ENCODE measurements around the gene PFN1. TPM values are rescaled to one million over a fixed set of nuclear protein-coding genes. Genes with fewer than 3 reads are reported as not detected.

Gene PFN1
- total and polyA plus RNA-seq, 10 of the 15 experiments (the other 5 are each of a cell fraction or from before 2014, with no cell fraction given) = 154 to 3,892 (median 1,918) TPM

DNA sequence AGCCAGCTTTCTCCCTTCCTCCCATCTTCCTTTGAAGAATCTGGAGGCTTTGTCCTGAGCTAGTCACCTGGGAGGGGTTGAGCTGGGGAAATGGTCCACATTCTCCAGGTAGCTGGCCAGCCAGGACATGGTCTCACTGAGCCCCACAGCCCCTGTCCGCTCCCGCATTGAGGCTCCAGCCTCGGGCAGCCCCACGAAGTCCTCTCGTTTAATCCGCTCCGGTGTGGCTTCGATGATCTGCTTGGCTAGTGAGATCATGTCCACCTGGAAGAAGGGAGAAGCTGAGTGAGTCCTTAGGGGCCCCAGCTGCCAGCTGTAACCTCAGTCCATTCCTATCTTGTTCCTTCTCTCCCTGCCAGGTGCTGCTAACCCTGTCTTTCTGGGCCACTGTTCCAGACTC is 21.9 kb upstream of the PFN1 start:
- Histone ChIP-seq H3K9ac (ENCODE audit: control insufficient read depth, insufficient read depth, low read length) (no peak overlapping the region), H3K4me1 (ENCODE audit: control insufficient read depth, insufficient read depth, low read length) (peaks cover 14% of the 10 kb centered on the region), H3K79me2 (ENCODE audit: control insufficient read depth, insufficient read depth, low read length) (peaks cover 27% of the 10 kb centered on the region), H2AFZ (ENCODE audit: control insufficient read depth, low read depth, low read length) (no peak overlapping the region), H3K4me3 (no peak overlapping the region), H3K27me3 (replicated peaks in 1 of 2; ENCODE audit: control insufficient read depth in 2 of 2, insufficient read depth in 2 of 2, low read length in 1 of 2) (no peaks in the 10 kb centered on the region), H4K20me1 (ENCODE audit: control insufficient read depth, insufficient read depth) (no peaks in the 10 kb centered on the region), H3K9me3 (replicated peaks; ENCODE audit: control insufficient read depth, insufficient read depth, low read length) (no peaks in the 10 kb centered on the region), H3K27ac (ENCODE audit: control insufficient read depth, insufficient read depth) (no peak overlapping the region), H3K4me2 (ENCODE audit: control insufficient read depth, insufficient read depth) (no peak overlapping the region), H3K36me3 (ENCODE audit: control insufficient read depth in 2 of 2, insufficient read depth in 2 of 2, low read length in 1 of 2) (peaks cover 15 to 18% of the 10 kb centered on the region in 2 experiments; a peak in 3 of 4 replicates)
- ChIA-PET CTCF (interaction anchor here (0.5 to 1.9 kb wide), 7 partner anchors 10 to 112 kb away, joined by 3 to 10 read pairs (median 4); partner anchors contain the start of genes CAMTA2, RNF167 and SLC25A11), SMC1A (ENCODE audit: uncharacterized antibody, unreplicated experiment) (interaction anchor here (1.5 to 2.7 kb wide), 3 partner anchors 30 to 61 kb away, joined by 3 to 9 read pairs (median 5); partner anchors contain the start of genes RNF167 and SLC25A11), POLR2A (interaction anchor here (0.6 to 1.0 kb wide), 2 partner anchors 20 to 1787 kb away, joined by 4 read pairs; no protein-coding TSS in a partner anchor), RAD21 (ENCODE audit: unreplicated experiment) (interaction anchor here (1.2 to 1.3 kb wide), 2 partner anchors 16 to 90 kb away, joined by 3 read pairs; no protein-coding TSS in a partner anchor)
- in situ Hi-C loops (cut with MboI) = no loop called here
- FAIRE-seq (no peak), DNase-seq (ENCODE audit: low read depth, low spot score) (no peak), ATAC-seq (no peak)
- intact Hi-C loops (cut with micrococcal nuclease; ENCODE audit: unreplicated experiment) = no loop called here
- 98% methylated on average over 8 of the region's 8 CpGs for WGBS (ENCODE audit: insufficient coverage, insufficient replicate concordance, low lambda C conversion rate, missing lambda C conversion rate)
- TF ChIP-seq HDGF (IDR thresholded peaks at IDR 0.05) = no peak
- no peak for TF ChIP-seq MTA2 (IDR thresholded peaks at IDR 0.05; ENCODE audit: low read depth)
- TF ChIP-seq DPF2 (IDR thresholded peaks at IDR 0.05) = no peak
- TF ChIP-seq EED (IDR thresholded peaks at IDR 0.05; ENCODE audit: low read depth) = no peak
- TF ChIP-seq ASH2L (IDR thresholded peaks at IDR 0.05; ENCODE audit: borderline replicate concordance, low read depth) = no peak
- TF ChIP-seq RCOR1 (conservative IDR thresholded peaks at IDR 0.05; ENCODE audit: low read depth, low read length) = no peak
- TF ChIP-seq SUPT20H (IDR thresholded peaks at IDR 0.05; ENCODE audit: borderline replicate concordance, control insufficient read depth, low read depth, low read length) = no peak
- TF ChIP-seq BACH1 (IDR thresholded peaks at IDR 0.05; ENCODE audit: borderline replicate concordance) = no peak
- no peak for TF ChIP-seq GATAD2B (conservative IDR thresholded peaks at IDR 0.05; ENCODE audit: low read depth)
- TF ChIP-seq, protein P1, sequence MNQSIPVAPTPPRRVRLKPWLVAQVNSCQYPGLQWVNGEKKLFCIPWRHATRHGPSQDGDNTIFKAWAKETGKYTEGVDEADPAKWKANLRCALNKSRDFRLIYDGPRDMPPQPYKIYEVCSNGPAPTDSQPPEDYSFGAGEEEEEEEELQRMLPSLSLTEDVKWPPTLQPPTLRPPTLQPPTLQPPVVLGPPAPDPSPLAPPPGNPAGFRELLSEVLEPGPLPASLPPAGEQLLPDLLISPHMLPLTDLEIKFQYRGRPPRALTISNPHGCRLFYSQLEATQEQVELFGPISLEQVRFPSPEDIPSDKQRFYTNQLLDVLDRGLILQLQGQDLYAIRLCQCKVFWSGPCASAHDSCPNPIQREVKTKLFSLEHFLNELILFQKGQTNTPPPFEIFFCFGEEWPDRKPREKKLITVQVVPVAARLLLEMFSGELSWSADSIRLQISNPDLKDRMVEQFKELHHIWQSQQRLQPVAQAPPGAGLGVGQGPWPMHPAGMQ (IDR thresholded peaks at IDR 0.05; ENCODE audit: borderline replicate concordance) = no peak
- no peak for TF ChIP-seq ZNF622 (IDR thresholded peaks at IDR 0.05)
- no peak for TF ChIP-seq SPI1 (IDR thresholded peaks at IDR 0.05; ENCODE audit: borderline replicate concordance, insufficient read depth, low read depth, low read length)
- no peak for TF ChIP-seq SMARCA5 (IDR thresholded peaks at IDR 0.05)
- no peak for TF ChIP-seq BCL11A (IDR thresholded peaks at IDR 0.05; ENCODE audit: low read depth, low read length)
- TF ChIP-seq, protein P2, sequence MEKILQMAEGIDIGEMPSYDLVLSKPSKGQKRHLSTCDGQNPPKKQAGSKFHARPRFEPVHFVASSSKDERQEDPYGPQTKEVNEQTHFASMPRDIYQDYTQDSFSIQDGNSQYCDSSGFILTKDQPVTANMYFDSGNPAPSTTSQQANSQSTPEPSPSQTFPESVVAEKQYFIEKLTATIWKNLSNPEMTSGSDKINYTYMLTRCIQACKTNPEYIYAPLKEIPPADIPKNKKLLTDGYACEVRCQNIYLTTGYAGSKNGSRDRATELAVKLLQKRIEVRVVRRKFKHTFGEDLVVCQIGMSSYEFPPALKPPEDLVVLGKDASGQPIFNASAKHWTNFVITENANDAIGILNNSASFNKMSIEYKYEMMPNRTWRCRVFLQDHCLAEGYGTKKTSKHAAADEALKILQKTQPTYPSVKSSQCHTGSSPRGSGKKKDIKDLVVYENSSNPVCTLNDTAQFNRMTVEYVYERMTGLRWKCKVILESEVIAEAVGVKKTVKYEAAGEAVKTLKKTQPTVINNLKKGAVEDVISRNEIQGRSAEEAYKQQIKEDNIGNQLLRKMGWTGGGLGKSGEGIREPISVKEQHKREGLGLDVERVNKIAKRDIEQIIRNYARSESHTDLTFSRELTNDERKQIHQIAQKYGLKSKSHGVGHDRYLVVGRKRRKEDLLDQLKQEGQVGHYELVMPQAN (conservative IDR thresholded peaks at IDR 0.05) = no peak
- no TSS peak for BruUV-seq (replicated peaks)

Measured in GM12878 (cell line).